Measurements from ENCODE around the gene WARS2.

The WARS2 gene

GRCh38 chr1:118989006-118989815 lies 151.2 kb downstream of the WARS2 start:
- Histone ChIP-seq H3K27me3 (0 out of 2 replicates have a peak, but pooled peaks cover 5% of the 10 kb centered on the region), H3K9ac (no peak overlapping the region), H3K9me3 (peaks cover 71% of the 10 kb centered on the region), H4K20me1 (no peaks in the 10 kb centered on the region), H3K4me1 (peaks cover 21% of the 10 kb centered on the region), H3K36me3 (no peaks in the 10 kb centered on the region), H3K4me3 (no peak overlapping the region), H3K27ac (no peak overlapping the region), H3K4me2 (peak overlapping the region; percentile 86)
- TF ChIP-seq Cebpa-rat (IDR thresholded peaks at IDR 0.05) = no peak

- H3K4me3 ChIP-seq = no peak within 1 kb of the TSS
- H3K27me3 ChIP-seq = 0 out of 2 replicates have a peak, but pooled peaks cover 5% of the 10 kb centered on the region
- peaks cover 21% of the 10 kb centered on the region for H3K4me1 ChIP-seq
- no peaks in the 10 kb centered on the region for H3K36me3 ChIP-seq
- H3K9ac ChIP-seq = no peak within 1 kb of the TSS
- H4K20me1 ChIP-seq = no peaks in the 10 kb centered on the region
- no peak for TF ChIP-seq Cebpa-rat (IDR thresholded peaks at IDR 0.05)
- H3K4me2 ChIP-seq = no peak within 1 kb of the TSS
- H3K27ac ChIP-seq = no peak within 1 kb of the TSS
- peaks cover 72% of the 10 kb centered on the region for H3K9me3 ChIP-seq
These were observed 152.1 kb downstream of the WARS2 start, which contains the start of gene TBX15 for GRCh38 chr1:118988186-118989005. Gene TBX15, minus strand, starts transcription at chr1:118988343. Its CDS starts 548 bp downstream, at chr1:118987795.

GRCh38 chr1:118987468-118988185 lies 152.8 kb downstream of the WARS2 start:
- Histone ChIP-seq H3K4me1 (peaks cover 21% of the 10 kb centered on the region), H3K9me3 (peaks cover 72% of the 10 kb centered on the region), H3K27ac (no peak overlapping the region), H3K36me3 (no peaks in the 10 kb centered on the region), H3K27me3 (0 out of 2 replicates have a peak, but pooled peaks cover 5% of the 10 kb centered on the region), H3K9ac (no peak overlapping the region), H4K20me1 (no peaks in the 10 kb centered on the region), H3K4me3 (no peak overlapping the region), H3K4me2 (no peak overlapping the region)
- TF ChIP-seq Cebpa-rat (IDR thresholded peaks at IDR 0.05) = no peak

GRCh38 chr1:118986555-118987467 lies 153.6 kb downstream of the WARS2 start:
- no peak overlapping the region for H3K27ac ChIP-seq
- H3K4me1 ChIP-seq = peaks cover 21% of the 10 kb centered on the region
- H3K9ac ChIP-seq = no peak overlapping the region
- peaks cover 72% of the 10 kb centered on the region for H3K9me3 ChIP-seq
- no peaks in the 10 kb centered on the region for H4K20me1 ChIP-seq
- no peak overlapping the region for H3K4me3 ChIP-seq
- no peak overlapping the region for H3K4me2 ChIP-seq
- H3K27me3 ChIP-seq = 0 out of 2 replicates have a peak, but pooled peaks cover 5% of the 10 kb centered on the region
- TF ChIP-seq Cebpa-rat (IDR thresholded peaks at IDR 0.05) = no peak
- H3K36me3 ChIP-seq = no peaks in the 10 kb centered on the region

DNA sequence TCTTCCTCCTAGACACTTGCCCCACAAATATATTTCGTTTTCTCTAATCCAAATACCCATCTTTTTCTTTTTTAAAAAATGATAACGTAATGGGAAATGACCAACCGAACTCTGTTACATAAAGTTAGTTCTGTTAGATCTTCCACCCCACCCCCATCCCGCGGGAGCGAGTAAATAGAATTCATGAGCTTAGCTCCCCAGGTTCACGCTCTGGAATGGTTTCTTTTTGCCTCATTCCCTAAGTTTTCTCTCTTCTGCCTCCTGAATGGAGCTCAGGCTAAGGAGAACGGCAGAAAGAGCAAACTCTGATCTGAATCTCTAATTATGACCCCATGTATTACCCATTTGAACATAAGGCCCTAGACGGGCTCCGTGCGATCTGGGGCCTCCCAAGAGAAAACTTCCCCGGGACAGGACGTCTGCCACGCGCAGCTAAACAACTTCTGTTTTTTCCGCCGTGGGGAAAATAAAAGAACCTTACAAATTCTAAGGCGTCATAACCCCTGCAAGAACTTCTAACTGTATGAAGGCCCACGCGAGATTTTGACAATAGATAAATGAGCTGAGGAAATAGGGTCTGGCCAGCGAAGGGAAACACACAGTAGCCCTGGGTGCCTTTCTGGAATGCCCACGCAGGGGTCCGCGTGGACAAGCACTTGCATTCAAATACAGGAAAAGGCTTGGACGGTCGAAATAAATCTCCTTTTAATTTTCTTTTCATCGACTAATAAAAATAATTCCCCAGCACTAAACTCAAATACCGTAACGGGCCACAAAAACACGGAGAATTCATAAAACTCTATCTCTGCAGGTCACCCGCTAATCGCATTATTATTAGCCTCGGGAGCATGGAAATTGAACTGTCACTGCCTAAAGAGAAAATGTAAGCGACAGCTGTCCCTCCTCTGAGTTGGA lies 154.6 kb downstream of the WARS2 start:
- Histone ChIP-seq H3K4me1 (peaks cover 18% of the 10 kb centered on the region), H3K4me3 (no peak overlapping the region), H4K20me1 (no peaks in the 10 kb centered on the region), H3K27ac (no peak overlapping the region), H3K4me2 (no peak overlapping the region), H3K36me3 (no peaks in the 10 kb centered on the region), H3K9ac (no peak overlapping the region), H3K27me3 (0 out of 2 replicates have a peak, but pooled peaks cover 5% of the 10 kb centered on the region), H3K9me3 (peaks cover 72% of the 10 kb centered on the region)
- TF ChIP-seq Cebpa-rat (IDR thresholded peaks at IDR 0.05) = no peak

- Histone ChIP-seq H3K27ac (no peak overlapping the region), H3K9me3 (peaks cover 75% of the 10 kb centered on the region), H3K27me3 (0 out of 2 replicates have a peak, but pooled peaks cover 4% of the 10 kb centered on the region), H3K4me3 (no peak overlapping the region), H3K4me2 (no peak overlapping the region), H3K9ac (no peak overlapping the region), H3K4me1 (peaks cover 9% of the 10 kb centered on the region), H3K36me3 (no peaks in the 10 kb centered on the region), H4K20me1 (no peaks in the 10 kb centered on the region)
- TF ChIP-seq Cebpa-rat (IDR thresholded peaks at IDR 0.05) = no peak
These were observed 155.5 kb downstream of the WARS2 start for GRCh38 chr1:118984722-118985639.

DNA sequence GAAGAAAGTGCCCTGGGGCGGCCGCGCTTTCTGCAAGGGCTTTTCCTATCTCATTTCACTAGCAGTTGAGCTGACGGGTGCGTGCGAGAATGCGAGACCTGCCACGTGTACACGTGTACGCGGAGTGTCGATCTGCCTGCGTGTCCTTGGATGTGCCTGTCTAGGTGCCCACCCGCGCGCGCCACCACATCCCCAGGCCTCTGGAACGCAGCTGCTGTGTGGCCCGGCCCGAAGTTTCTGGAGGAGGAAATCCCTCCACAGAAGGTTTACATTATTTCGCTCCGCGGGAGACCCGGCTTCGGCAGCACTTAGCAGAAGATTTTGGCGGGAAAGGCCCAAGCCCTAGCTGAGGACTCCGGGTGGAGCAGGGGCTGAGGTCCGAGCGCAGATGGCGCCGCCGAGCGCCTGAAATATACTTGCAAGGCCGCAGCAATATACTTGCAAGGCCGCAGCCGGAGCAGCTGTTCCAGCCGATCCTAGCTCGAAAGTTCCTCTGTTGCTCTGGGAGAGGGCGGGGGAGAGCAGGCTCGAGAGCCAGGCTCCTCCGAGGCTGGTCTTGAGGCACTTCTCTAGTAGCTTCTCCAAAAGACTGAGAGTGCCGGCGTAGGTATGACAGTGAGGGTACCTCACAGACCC lies 156.2 kb downstream of the WARS2 start:
- Histone ChIP-seq H3K4me3 (no peak overlapping the region), H3K4me1 (peaks cover 1% of the 10 kb centered on the region), H3K9me3 (peaks cover 80% of the 10 kb centered on the region)

More for the DNA sequence above, 156.2 kb downstream of the WARS2 start:
- no peak overlapping the region for H3K4me2 ChIP-seq
- no peaks in the 10 kb centered on the region for H3K27me3 ChIP-seq
- no peak for TF ChIP-seq Cebpa-rat (IDR thresholded peaks at IDR 0.05)
- H3K9ac ChIP-seq = no peak overlapping the region
- H3K36me3 ChIP-seq = no peaks in the 10 kb centered on the region
- H4K20me1 ChIP-seq = no peaks in the 10 kb centered on the region
- H3K27ac ChIP-seq = no peak overlapping the region
